CD4-positive, alpha-beta T cell treated with Interleukin-6 for 4 hours (primary cell): ENCODE measurements around the gene PTPRN2.
"Not testable (repeated sequence)": the region's sequence is repeated elsewhere in the genome, so short reads cannot be mapped to it uniquely, and the experiment has no call there.

Experiments used
- DNase-seq: peaks from one replicate; pipeline ENCODE4 v3.0.0-alpha.2; 2020; ENCODE audit warnings: mixed read lengths

PTPRN2 gene

DNA sequence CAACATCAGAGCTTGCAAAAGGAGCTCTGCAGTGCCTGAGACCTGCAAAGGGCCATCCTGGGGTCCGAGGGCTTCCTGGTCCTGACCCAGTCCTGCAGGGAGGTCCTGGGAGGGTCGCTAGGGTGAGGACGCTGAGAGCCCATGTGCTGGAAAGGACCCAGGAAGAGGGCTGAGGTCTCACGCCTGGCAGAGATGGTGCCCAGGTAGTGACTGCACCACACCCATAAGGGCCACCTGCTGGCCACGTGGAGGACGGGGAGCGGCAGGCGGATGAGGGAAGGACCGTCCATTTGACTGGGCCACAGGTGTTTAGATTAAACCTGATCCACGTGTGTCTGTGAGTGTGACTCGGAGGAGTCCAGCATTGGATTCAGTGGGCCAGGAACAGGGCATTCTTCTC, 858.1 kb downstream of the PTPRN2 start:
- no peak for DNase-seq

DNA sequence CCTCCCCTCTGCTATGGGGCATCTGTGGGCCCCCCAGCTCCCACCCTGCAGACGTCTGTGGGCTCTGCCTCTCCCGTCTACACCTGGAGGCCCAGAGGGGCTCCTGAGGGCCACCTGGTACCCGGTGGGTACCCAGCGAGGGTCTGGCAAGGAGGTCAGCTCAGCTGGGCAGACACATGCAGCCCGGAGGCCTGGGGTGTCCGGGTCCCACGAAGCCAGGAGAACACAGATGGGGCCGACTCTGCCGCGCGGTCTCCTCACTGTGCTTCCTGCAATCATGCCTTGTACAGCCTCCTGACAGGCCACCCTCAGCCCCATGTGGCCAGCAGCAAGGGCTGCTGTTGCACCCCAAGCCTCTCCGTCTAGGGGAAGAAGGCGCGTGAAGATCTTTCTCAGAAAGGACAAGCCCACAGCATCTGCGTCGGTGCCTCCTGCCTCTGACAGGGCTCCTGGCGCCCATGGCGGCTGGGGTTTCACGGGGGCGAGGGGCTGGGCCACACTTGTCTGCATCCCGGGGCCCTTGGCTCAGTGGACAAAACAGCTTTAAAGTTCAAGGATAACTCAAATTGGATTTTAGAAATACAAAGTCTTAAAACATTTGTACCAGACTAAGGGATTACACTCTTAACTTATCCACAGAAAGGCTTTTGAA, 859.5 kb downstream of the PTPRN2 start:
- no peak for DNase-seq

DNA sequence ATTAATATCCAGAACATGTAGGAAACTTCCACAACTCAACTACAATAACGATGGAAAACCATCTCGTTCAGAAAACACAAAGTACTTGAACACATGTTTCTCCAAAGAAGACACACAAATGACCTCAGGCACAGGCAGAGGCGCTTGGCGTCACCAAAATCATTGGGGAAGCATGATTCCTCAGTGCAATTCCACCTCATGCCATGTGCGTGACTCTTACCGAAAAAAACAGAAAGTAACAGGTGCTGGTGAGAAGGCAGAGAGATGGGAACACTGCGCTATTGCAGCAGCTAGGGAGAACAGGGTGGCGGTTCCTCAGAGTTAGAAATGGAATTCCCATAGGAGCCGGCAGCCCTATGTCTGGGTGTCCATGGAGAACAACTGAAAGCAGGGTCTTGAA, 860.9 kb downstream of the PTPRN2 start:
- DNase-seq: no peak

DNA sequence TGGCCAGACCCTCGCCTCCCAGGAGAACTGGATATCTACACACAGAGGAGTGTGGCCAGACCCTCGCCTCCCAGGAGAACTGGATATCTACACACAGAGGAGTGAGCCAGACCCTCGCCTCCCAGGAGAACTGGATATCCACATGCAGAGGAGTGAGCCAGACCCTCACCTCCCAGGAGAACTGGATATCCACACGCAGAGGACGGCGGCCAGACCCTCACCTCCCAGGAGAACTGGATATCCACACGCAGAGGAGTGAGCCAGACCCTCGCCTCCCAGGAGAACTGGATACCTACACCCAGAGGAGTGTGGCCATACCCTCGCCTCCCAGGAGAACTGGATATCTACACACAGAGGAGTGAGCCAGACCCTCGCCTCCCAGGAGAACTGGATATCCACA, 862.3 kb downstream of the PTPRN2 start:
- not testable (repeated sequence) for DNase-seq

DNA sequence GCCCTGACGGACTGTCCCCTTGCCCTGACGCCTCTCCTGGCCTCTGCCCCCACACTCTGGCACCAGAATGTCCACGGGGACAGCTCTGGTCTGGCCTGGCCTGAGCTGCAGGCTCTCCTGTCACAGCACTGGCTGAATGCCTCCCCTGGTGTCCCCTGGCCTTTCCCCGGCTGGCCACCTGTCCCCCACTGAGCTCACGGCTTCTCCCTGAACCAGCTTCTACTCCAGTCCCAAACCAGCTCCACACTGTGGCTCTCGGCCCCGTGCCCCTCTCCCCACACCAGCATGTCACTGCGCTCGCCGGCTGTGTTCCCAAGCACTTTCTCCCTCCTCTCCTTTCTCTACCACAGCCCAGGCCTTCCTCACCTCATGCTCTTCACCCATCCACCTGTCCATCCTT, 864.4 kb downstream of the PTPRN2 start:
- no peak for DNase-seq

DNA sequence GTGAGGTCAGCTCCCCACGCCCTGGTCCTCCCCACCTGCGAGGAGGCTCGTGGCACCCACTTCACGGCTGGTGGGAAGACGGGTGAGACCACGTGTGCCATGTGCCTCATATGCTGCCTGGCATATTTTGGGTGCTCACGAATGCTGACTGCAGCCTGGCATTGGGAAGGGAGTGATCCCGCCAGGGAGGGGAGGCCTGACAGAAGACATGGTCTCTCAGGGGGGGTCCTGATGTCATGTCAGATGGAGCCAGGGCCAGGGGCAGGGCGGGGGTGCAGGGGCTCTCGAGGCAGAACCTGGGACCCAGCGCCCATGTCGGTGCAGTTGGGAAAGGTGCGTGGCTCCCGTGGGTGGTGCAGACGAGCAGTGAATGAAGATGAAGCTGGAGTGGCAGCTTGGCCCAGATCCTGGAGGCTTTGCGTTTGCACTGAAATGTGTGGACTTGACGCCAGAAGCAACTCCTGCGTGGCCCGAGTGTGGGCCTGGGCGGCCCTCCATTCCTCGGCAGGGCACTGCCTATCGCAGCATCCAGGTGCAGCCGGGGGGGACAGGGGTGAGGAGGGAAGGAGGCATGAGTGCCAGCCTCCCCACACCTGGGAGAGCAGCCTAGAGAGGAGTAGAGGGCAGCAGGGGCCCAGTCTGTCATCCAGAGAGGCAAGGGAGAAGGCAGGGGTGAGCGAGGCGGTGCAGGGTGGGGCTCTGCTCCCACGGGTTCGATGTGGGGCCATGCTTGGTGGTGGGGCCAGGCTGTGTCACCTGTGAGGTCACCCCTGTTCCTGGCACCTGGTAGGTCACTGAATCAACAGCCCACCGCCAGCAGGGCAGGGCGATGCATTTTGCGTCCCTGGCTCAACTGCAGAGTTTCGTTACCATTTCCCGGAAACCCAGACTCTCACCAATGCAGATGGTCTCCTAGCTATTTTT, 865.2 kb downstream of the PTPRN2 start:
- no peak for DNase-seq

DNA sequence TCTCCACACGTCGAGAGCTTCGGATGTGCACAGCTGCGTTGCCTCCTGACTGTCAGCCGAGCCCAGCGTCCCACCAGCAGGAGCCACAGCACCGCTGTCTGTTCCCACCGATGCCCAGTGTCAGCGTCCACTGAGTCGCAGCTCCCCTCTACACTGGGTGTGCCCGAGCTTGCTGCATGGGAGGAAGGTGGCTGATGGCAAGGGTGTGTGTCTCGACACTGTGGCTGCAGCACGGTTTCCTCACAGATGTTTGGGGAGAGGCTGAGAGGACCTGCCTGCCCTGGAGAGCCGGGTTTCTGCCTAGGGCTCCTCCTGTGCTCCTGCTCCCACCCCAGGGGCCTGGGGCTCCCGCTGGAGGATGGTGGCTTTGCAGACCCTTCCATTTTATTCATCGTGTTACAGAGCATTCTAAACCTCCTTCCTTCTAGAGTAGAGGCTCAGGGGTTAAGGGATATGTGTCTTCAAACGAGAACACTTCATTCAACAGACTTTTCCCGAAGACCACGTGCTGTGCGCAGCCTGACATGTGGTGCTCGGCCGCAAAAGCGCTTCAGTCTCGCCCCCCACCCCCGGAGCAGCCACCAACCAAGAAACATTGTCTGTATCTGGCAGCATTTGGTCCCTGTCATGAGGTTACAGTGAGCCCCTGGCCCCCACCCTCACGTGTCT, 866.0 kb downstream of the PTPRN2 start:
- DNase-seq: no peak

DNA sequence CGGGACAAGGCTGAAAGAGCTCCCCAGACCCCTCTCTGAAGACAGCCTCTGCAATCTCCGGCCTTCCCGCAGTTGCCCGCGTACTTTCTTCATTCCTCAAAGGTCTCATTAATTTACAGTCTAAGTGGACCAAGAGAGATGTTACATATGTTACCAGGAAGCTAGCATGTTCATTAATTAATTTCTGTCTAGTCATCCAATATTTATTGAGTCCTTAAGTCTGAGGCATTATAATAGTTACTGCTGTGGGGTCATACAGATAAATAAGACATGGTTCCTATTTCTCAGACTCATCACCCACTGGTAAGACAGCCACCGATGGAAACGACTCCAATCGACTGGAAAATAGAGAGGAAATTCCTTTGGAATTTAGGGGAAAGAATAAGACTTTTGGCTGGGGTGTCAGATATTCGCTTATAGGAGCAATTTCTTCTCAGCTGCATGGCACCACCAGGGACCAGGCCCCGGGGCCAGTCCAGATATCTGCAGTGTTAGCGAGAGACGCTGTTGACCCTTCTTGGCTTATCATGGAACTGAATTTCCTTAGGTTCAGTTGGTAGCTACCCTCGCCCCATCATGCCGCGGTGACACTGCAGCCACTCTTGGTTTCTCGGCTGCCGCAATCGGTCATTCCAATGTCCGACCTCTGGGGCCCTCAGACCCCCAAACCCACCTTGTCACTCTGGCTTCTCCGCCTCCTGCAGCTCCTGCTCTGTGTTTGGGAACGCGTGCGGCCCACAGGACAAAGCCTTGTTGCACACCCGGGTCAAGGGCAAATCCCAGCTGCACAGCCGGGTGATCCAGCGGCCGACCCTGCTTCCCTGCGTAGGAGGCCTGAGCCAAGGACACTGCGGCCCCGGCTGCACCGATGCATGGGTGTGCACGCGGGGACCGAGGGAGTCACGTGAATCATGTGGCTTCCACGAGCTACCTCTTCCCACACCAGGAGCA, 867.6 kb downstream of the PTPRN2 start:
- no peak for DNase-seq

DNA sequence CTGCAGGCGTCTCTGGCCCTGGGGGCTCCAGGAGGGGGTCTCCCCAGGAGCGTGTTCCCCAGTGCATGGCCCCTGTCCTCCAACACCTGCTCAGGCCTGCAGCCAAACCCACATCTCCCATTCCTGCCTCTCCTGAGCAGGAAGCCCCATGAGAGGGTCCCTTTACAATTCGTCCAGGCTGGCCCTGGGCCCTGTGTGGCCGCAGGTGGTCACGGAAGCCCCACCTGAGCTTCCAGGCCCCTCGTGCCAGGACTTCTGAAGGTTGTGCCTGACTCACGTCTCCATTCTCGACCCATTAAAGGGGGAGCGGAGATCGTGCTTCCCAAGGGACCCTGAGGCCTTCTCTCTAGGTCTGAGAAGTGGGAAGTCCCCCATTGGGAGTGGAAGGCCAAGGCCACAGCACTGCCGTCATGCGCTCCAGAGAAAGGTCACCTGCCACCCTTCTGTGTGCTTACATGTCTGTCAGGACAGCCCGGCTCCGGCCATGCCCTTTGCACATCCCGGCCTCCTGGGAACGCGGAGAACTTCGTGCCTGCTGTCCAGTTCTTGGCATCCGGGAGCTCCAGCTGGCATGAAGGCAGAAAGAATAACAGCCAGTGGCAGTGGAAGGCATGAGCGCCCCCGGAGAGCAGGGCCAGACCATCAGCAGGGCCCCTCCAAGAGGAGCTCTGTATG, 868.5 kb downstream of the PTPRN2 start:
- DNase-seq: no peak

DNA sequence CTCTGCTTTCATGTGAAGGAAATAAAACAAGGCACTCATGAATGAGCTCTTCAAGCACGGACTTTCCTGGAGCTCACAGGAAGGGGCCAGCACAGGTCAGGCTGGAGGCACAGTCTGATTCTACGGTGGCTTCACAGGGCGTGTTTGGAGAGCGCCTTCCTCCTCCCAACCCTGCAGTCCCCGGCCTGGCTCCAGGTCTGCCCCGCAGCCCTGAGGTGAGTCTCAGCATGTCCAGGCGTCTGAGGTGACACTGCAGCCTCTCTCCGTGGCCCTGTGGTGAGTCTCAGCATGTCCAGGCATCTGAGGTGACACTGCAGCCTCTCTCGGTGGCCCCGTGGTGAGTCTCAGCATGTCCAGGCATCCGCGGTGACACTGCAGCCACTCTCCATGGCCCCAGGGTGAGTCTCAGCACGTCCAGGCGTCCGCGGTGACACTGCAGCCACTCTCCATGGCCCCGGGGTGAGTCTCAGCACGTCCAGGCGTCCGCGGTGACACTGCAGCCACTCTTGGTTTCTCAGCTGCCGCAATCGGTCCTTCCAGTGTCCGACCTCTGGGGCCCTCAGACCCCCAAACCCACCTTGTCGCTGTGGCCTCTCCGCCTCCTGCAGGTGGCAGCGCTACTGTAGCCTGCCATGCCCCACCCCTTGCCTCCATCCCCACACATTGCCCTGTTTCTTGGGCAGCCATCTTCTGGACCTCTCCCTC, 869.2 kb downstream of the PTPRN2 start:
- DNase-seq: no peak

DNA sequence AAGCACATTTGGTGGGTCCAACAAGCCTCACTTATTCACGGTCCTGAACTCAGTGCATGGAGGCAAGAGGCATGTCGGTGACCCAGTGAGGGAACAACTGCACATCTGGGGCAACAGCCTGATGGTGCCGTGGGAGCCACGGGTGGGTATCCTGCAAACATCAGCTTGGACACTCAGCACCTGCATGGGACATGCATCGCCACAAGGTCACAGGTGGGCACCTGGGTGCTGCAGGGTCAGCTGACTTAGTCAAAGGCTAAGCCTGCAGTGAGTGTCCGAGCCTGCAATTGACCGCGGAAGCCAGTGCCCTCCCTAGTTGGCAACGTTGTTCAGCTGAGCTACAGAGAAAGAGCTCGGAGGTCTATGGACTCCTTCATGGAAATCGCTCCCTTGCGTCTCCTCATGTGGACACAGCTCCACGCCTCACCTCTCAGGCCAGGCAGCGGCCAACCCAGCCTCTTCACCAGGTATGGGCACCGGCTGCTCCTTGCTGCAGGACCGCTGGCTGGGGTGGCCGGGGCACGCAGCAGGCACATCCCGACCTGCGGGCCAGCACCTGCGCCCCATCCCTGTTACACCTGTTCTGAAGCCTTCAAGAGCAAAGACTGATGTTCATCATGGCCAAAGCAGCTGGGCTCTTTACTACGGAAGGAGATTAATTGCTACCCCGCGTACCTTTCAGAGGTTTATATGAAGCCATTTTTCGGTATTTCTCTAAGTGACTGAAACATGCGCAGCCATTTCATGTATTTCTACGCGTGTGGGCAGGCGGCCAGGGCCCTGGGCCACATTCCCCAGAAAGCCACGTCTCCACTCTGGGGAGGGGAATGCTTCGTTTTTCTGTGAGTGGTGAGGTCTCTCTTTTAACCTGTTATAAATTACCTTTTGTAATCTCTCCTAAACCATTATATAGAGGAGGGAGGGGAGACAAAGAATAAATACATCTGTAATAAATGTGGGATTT, 870.1 kb downstream of the PTPRN2 start:
- no peak for DNase-seq

DNA sequence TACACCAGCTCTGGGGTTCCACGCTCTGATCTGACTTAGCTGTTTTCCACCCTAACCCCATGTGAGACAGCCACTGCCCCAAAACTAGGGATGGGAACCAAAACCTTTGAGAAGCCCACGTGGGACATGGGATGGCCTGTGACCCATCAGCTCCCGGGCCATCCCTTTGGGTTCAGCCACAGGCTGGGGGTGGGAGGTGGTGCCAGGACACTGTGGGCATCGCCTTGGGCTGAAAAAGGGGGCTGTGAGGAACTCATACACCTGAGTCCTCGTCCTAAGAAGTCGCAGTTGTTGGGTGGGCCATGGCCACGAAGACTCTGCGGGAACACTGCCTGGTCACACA, 871.7 kb downstream of the PTPRN2 start:
- no peak for DNase-seq

DNA sequence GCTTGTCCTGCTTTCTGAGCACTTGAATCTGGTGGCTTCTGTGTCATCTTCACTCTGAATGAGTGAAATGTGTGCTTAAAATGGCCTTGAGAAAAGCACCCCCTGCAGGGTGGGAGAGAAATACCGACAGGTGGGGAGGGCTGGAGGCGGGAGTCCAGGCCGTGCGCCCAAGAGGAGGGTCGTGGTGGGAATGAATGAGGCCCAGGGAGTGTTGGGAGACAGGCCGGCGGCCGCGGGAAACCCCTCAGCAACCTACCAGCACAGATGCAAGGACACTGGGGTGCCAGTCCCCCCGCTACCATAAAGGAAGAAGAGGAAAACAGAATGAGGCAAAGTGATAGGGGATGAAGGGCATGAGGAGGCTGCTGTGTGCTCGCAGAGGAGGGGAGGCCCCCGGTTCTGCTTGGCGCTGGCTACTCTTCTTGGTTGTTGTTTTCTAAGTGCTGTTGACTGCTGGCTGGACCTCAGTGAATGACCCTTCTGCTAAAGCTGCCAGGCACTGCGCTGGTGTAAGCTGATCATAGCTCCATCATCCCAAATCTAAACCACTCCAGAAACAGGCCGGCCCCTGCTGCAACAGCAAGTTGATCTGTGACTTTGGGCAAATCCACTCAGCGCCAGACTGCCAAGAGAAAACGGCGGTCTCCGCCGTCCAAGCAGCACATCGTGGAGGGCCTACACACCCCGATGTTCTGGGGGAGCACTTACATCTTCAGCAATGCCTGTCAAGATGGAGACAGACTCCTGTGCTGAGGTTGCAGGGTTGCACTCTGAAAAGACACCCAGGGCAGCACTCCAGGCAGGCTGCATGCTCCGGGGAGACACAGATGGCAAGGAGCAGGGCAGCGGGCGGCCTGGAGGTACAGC, 872.3 kb downstream of the PTPRN2 start:
- DNase-seq: no peak

DNA sequence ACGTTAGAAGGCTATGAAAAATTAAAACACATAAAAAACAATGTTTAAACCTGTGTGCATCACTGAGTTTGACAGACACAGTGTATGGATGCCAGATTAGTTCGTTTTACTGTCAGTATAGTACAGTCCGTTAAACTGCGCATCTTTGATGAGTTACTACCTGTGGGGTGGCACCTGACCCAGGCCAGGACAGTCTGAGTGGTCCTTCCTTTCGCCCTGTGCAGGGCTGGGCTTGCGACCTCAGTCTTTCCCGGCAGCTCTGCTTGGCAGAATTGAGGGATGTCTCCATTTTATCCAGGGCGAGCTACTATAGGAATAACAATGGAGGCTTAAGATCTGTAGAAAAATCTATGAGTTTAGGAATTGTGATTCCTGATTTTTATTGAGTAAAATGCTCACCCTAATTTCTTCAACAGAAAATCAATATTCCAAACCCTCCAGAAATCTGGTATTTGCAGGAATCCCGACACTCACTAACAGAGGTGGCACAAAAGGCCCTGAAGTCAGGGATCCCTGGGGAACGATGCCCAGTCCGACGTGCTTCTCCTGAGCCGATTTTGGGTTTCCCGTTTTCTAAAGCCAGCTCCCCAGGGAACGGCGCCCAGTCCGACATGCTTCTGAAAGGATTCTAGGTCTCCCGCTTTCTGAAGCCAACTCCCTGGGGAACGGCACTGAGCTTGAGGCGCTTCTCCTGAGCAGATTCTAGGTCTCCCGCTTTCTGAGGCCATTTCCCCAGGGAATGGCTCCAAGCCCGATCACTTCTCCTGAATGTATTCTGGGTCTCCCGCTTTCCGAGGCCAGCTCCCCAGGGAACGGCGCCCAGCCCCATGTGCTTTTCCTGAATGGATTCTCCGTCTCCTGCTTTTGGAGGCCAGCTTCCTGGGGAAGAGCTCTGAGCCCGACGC, 873.2 kb downstream of the PTPRN2 start:
- no peak for DNase-seq

DNA sequence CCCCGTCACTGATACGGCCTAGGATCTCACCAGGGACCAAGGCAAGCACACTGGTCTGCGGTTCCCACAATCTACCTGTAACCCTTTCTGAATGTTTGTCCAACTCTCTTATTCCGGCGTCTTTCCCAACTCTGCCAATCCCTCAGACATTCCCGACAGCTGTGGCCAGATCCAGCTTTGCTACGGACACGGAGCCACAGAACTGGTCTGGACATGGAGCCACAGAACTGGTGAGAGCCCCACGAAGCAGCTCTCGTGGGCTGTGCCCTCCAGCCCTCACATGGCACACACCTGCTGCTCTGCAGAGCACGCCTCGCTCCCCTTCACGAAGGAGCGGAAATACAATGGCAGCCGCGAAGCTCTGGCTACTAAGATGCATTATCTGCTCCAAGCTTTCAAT, 874.0 kb downstream of the PTPRN2 start:
- no peak for DNase-seq

DNA sequence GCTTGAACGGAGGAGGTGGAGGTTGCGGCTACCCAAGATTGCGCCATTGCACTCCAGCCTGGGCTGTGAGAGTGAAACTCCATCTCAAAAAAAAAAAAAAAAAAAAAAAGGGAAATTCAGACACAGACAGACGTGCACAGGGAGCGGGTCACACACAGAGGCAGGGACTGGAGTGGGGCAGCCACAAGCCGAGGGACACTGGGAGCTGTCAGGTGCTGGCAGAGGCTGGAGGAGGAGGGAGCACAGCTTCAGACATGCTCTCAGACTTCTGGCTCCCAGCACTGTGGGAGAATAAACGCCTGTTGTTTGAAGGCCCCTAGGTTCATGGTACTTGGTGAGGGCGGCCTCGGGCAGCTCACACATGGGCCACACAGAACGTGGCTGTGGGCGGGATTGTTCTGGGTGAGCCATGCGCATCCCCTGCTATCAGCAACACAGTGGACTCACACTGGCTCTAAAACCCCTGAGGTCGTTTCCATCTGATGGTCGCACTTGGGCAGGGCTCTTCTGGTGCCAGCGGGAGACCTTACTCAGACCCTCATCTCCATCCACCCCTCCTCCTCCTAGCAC, 874.9 kb downstream of the PTPRN2 start:
- no peak for DNase-seq

DNA sequence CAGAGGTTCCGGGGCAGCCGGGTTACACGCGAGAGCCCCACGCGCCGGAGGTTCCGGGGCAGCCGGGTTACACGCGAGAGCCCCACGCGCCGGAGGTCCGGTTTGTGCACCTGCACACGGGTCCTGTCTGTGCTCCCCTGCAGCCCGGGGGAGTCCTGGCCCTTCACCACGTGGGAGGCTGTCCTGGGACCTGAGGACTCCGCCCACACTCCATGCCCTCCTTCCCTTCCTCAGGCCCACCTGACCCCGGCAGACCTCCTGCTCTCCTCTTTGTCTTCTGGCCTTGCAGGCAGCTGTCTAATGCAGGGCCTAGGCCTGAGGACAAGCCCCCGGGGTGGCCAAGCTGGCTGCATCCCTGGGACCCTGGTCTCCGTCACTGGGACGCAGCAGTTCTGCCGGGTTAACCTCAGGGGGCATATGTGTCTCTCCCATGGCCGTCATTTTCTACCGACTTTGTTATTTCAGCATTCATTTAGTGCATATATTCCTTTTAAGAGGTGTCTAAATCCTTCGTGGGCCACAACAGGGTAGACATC, 876.2 kb downstream of the PTPRN2 start:
- no peak for DNase-seq

DNA sequence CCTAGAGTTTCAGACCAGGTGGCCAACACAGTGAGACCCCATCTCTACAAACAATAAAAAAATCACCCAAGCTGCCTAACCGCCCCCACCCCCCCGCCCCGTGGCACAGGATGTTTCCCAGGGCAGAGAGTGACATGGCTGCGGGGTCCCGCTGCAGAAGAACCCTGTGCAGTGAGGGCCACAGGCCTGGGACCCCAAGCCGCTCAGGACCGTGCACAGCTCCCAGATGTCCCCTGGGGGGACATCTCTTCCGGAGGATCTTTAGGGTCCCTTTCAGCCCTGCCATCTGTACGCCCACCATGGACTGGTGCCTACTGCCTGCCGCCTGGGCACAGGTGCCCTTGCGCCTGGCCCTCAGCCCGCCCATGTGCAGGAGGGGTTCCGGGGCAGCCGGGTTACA, 877.2 kb downstream of the PTPRN2 start:
- no peak for DNase-seq
